H1 (cell line): ENCODE results near the gene CLDN6. TPM values are rescaled to one million over a fixed set of nuclear protein-coding genes. Genes with fewer than 3 reads are reported as not detected.
A peak's percentile ranks its signal among the peaks of the same experiment; 100 is the strongest.

Experiments used
- CTCF ChIA-PET: fragments of 300-600 bp; sonication (Branson Sonifier 250); formaldehyde crosslinking; loops from one replicate; lab custom pipeline; 2021; ENCODE audit not compliant: partially characterized antibody; lab: Charles Lee
- POLR2A ChIA-PET: fragments of 300-600 bp; sonication (Branson Sonifier 250); formaldehyde crosslinking; loops from one replicate; lab custom pipeline; 2021; ENCODE audit warnings: inconsistent platforms; ENCODE audit not compliant: partially characterized antibody; lab: Charles Lee
- DNase-seq, 2 experiments: peaks; one replicate each; pipeline versions ENCODE4 v3.0.0 to v3.0.0-alpha.2; 2010 to 2022; ENCODE audit warnings: low spot score in 2 of 2, low read depth in 1 of 2, mixed read lengths in 1 of 2
- FAIRE-seq: peaks from 2 replicates; lab custom pipeline; 2011; peaks lifted over from hg19 to GRCh38; lab: Jason Lieb, UNC
- H2AFZ ChIP-seq: 2 replicates; pipeline ENCODE4 v1.8.1; 2012; ENCODE audit warnings: low read length, inconsistent platforms
- H2AK5ac ChIP-seq: 2 replicates; pipeline ENCODE4 v1.6.1; 2013; ENCODE audit warnings: low read depth, low read length
- H2BK120ac ChIP-seq: replicated peaks from 2 replicates; pipeline ENCODE3; 2013; ENCODE audit warnings: low read depth, low read length, inconsistent platforms
- H2BK12ac ChIP-seq: 2 replicates; pipeline ENCODE4 v1.6.1; 2013; ENCODE audit warnings: low read depth, low read length
- H2BK15ac ChIP-seq: 2 replicates; pipeline ENCODE4 v1.6.1; 2013; ENCODE audit warnings: low read length
- H2BK20ac ChIP-seq: 2 replicates; pipeline ENCODE4 v1.6.1; 2013; ENCODE audit warnings: low read length
- H2BK5ac ChIP-seq: 2 replicates; pipeline ENCODE4 v1.6.1; 2013; ENCODE audit warnings: low read depth, low read length
- H3K14ac ChIP-seq: 2 replicates; pipeline ENCODE4 v1.6.1; 2013; ENCODE audit warnings: inconsistent platforms; ENCODE audit not compliant: insufficient read length
- H3K18ac ChIP-seq: 2 replicates; pipeline ENCODE4 v1.6.1; 2013; ENCODE audit warnings: low read length; ENCODE audit errors: extremely low read depth
- H3K23ac ChIP-seq: 2 replicates; pipeline ENCODE4 v1.6.1; 2013; ENCODE audit warnings: inconsistent platforms; ENCODE audit not compliant: insufficient read length
- H3K23me2 ChIP-seq: 2 replicates; pipeline ENCODE4 v1.6.1; 2013; ENCODE audit warnings: low read depth, low read length
- H3K27ac ChIP-seq: 2 replicates; pipeline ENCODE4 v1.6.1; 2011; ENCODE audit warnings: low read depth, low read length, inconsistent platforms
- H3K27me3 ChIP-seq, 4 experiments: replicated peaks in 1 of 4; 1 replicate in 1 of 4; 2 replicates in 3 of 4; pipeline versions ENCODE4 v1.6.1 to v1.8.1; 2011 to 2013; ENCODE audit warnings: low read length in 3 of 4, mild to moderate bottlenecking in 3 of 4, inconsistent platforms in 2 of 4, mixed read lengths in 2 of 4, moderate library complexity in 1 of 4; ENCODE audit not compliant: control insufficient read depth in 3 of 4, insufficient read depth in 3 of 4; ENCODE audit errors: extremely low read depth in 1 of 4
- H3K36me3 ChIP-seq, 4 experiments: 2 replicates each; pipeline versions ENCODE4 v1.6.1 to v1.8.1; 2011 to 2013; ENCODE audit warnings: mild to moderate bottlenecking in 4 of 4, low read length in 3 of 4, moderate library complexity in 2 of 4, control low read depth in 1 of 4, inconsistent platforms in 1 of 4; ENCODE audit not compliant: insufficient read depth in 4 of 4, control insufficient read depth in 2 of 4
- H3K4ac ChIP-seq: replicated peaks from 2 replicates; pipeline ENCODE3; 2013; ENCODE audit warnings: low read length, low read depth, mixed read lengths, inconsistent platforms; ENCODE audit not compliant: insufficient read length
- H3K4me1 ChIP-seq, 4 experiments: replicated peaks in 1 of 4; 1 replicate in 1 of 4; 2 replicates in 3 of 4; pipeline versions ENCODE4 v1.6.1 to v1.8.1; 2011 to 2013; ENCODE audit warnings: low read length in 3 of 4, inconsistent platforms in 2 of 4, mixed read lengths in 1 of 4; ENCODE audit not compliant: insufficient read depth in 4 of 4, control insufficient read depth in 3 of 4
- H3K4me2 ChIP-seq, 2 experiments: 2 replicates each; pipeline versions ENCODE4 v1.6.1 to v1.8.1; 2011 to 2013; ENCODE audit warnings: low read depth in 2 of 2, low read length in 2 of 2, control low read depth in 1 of 2, inconsistent platforms in 1 of 2, mild to moderate bottlenecking in 1 of 2; ENCODE audit not compliant: insufficient read depth in 1 of 2
- H3K4me3 ChIP-seq, 4 experiments: fragments of 200-600, 300-600 bp in 1 of 4; sonication (generic), shearing (Covaris generic), sonication (Bioruptor Twin) in 1 of 4; 2 replicates each; pipeline versions ENCODE4 v1.5.1 to v1.8.1; 2011 to 2016; ENCODE audit warnings: low read length in 4 of 4, low read depth in 3 of 4, control low read depth in 2 of 4, inconsistent platforms in 2 of 4, mild to moderate bottlenecking in 2 of 4, mixed read lengths in 1 of 4, moderate library complexity in 1 of 4; ENCODE audit not compliant: insufficient read depth in 2 of 4; ENCODE audit errors: extremely low read depth in 1 of 4
- H3K56ac ChIP-seq: replicated peaks from 2 replicates; pipeline ENCODE3; 2013; ENCODE audit warnings: low read depth, mild to moderate bottlenecking, mixed read lengths, low read length, inconsistent platforms; ENCODE audit not compliant: insufficient read length
- H3K79me1 ChIP-seq: 2 replicates; pipeline ENCODE4 v1.6.1; 2013; ENCODE audit warnings: low read depth, low read length, control low read depth
- H3K79me2 ChIP-seq, 2 experiments: 2 replicates each; pipeline versions ENCODE4 v1.6.1 to v1.8.1; 2012 to 2013; ENCODE audit warnings: low read length in 2 of 2, mild to moderate bottlenecking in 2 of 2, inconsistent platforms in 1 of 2; ENCODE audit not compliant: insufficient read depth in 2 of 2, control insufficient read depth in 1 of 2
- H3K9ac ChIP-seq, 4 experiments: replicated peaks in 1 of 4; 1 replicate in 1 of 4; 2 replicates in 3 of 4; pipeline versions ENCODE4 v1.6.1 to v1.8.1; 2011 to 2013; ENCODE audit warnings: low read depth in 3 of 4, low read length in 3 of 4, control low read depth in 2 of 4, mild to moderate bottlenecking in 2 of 4, moderate library complexity in 2 of 4, inconsistent platforms in 1 of 4; ENCODE audit errors: extremely low read depth in 1 of 4
- H3K9me3 ChIP-seq, 2 experiments: 2 replicates each; pipeline versions ENCODE4 v1.6.1 to v1.8.1; 2012 to 2013; ENCODE audit warnings: mild to moderate bottlenecking in 2 of 2, moderate library complexity in 2 of 2, control low read depth in 1 of 2, inconsistent platforms in 1 of 2, low read depth in 1 of 2, low read length in 1 of 2, mixed read lengths in 1 of 2; ENCODE audit not compliant: insufficient read depth in 2 of 2
- H4K20me1 ChIP-seq, 2 experiments: replicated peaks in 1 of 2; 2 replicates each; pipeline versions ENCODE3 to v1.8.1; 2011 to 2013; ENCODE audit warnings: inconsistent platforms in 2 of 2, low read length in 2 of 2, mild to moderate bottlenecking in 1 of 2; ENCODE audit not compliant: insufficient read depth in 2 of 2, control insufficient read depth in 1 of 2
- H4K5ac ChIP-seq: 2 replicates; pipeline ENCODE4 v1.6.1; 2013; ENCODE audit warnings: low read length, low read depth, mixed read lengths, inconsistent platforms; ENCODE audit not compliant: insufficient read length
- H4K8ac ChIP-seq: 2 replicates; pipeline ENCODE4 v1.8.0; 2013; ENCODE audit warnings: mild to moderate bottlenecking, moderate library complexity, low read length, inconsistent platforms; ENCODE audit not compliant: insufficient read depth; ENCODE audit errors: extremely low read depth
- H4K91ac ChIP-seq: replicated peaks from 2 replicates; pipeline ENCODE3; 2013; ENCODE audit warnings: low read length, mixed read lengths, inconsistent platforms; ENCODE audit not compliant: insufficient read length
- CEBPB ChIP-seq: IDR thresholded peaks from 2 replicates; pipeline ENCODE4 v1.6.1; 2012; ENCODE audit warnings: low read depth, low read length
- CTBP2 ChIP-seq: IDR thresholded peaks from 2 replicates; pipeline ENCODE4 v1.7.0; 2011; ENCODE audit warnings: borderline replicate concordance, mild to moderate bottlenecking, moderate library complexity, mixed read lengths, low read length; ENCODE audit not compliant: insufficient read depth, insufficient read length
- GABPA ChIP-seq: IDR thresholded peaks from 2 replicates; pipeline ENCODE4 v1.6.1; 2011; ENCODE audit warnings: mild to moderate bottlenecking, low read length, moderate library complexity, borderline replicate concordance; ENCODE audit not compliant: insufficient read depth
- RAD21 ChIP-seq, 2 experiments: IDR thresholded peaks in 1 of 2; conservative IDR thresholded peaks in 1 of 2; 2 replicates each; pipeline ENCODE4 v1.6.1; 2011; ENCODE audit warnings: low read depth in 2 of 2, low read length in 2 of 2, improper control_type of control experiment in 1 of 2, inconsistent platforms in 1 of 2, mild to moderate bottlenecking in 1 of 2, moderate library complexity in 1 of 2
- RNF2 ChIP-seq: fragments of 200-900, 300-1000 bp; sonication (generic); IDR thresholded peaks from 2 replicates; pipeline ENCODE4 v1.7.1; 2016; ENCODE audit warnings: borderline replicate concordance, low read depth, mild to moderate bottlenecking, antibody characterized with exemption, low read length; ENCODE audit not compliant: poor library complexity, severe bottlenecking; ENCODE audit errors: missing control alignments
- SIN3A ChIP-seq, 2 experiments: IDR thresholded peaks in 1 of 2; conservative IDR thresholded peaks in 1 of 2; 2 replicates each; pipeline ENCODE4 v1.6.1; 2011 to 2012; ENCODE audit warnings: low read length in 2 of 2, improper control_type of control experiment in 1 of 2, low read depth in 1 of 2, mild to moderate bottlenecking in 1 of 2
- SP1 ChIP-seq: IDR thresholded peaks from 2 replicates; pipeline ENCODE4 v1.6.1; 2011; ENCODE audit warnings: low read depth, low read length
- SP2 ChIP-seq: IDR thresholded peaks from 2 replicates; pipeline ENCODE4 v1.6.1; 2012; ENCODE audit warnings: mild to moderate bottlenecking, low read length, inconsistent platforms
- SRF ChIP-seq: IDR thresholded peaks from 2 replicates; pipeline ENCODE4 v1.6.1; 2011; ENCODE audit warnings: mild to moderate bottlenecking, low read depth, low read length, moderate library complexity
- TAF7 ChIP-seq: optimal IDR thresholded peaks from 2 replicates; pipeline ENCODE3; 2011; ENCODE audit warnings: low read depth, mild to moderate bottlenecking, inconsistent platforms, low read length, moderate library complexity, borderline replicate concordance
- whole genome bisulfite sequencing, 2 experiments: shearing (Covaris generic) in 1 of 2; methylation state at CpG; one replicate each; pipeline versions ENCODE4 v1.1.6 to v1.1.7; 2013 to 2015; ENCODE audit warnings: low lambda C conversion rate in 2 of 2, mixed read lengths in 2 of 2, inconsistent platforms in 1 of 2, low coverage in 1 of 2, missing lambda C conversion rate in 1 of 2; ENCODE audit not compliant: insufficient replicate concordance in 2 of 2, insufficient coverage in 1 of 2, insufficient read length in 1 of 2; ENCODE audit errors: extremely low coverage in 1 of 2, missing lambda C conversion rate in 1 of 2; 5-methylcytosine and 5-hydroxymethylcytosine counted together
- polyA plus RNA-seq, 7 experiments: library from polyadenylated mRNA; depleted of rRNA in 3 of 7; stranded (reverse) in 5 of 7; unstranded in 2 of 7; fragments of >200 nt in 5 of 7; fragments of 200-250 nt in 2 of 7; gene quantifications; 1 replicate in 5 of 7; 2 replicates in 1 of 7; 4 replicates in 1 of 7; pipeline versions ENCODE4 v1.2.1 to v1.2.3, GENCODE V29; 2011 to 2013; ENCODE audit warnings: missing spikeins in 2 of 7, mixed read lengths in 2 of 7
- total RNA-seq: library from RNA; stranded (reverse); fragmentation: NEBNext Ultra II Directional; extraction: Animal tissue kit (Norgen Biotek cat#: 25700); gene quantifications from 2 replicates; pipeline ENCODE4 v1.2.1, GENCODE V29; 2021

CLDN6 gene
- total and polyA plus RNA-seq, 2 of the 8 experiments (the other 6 are each of a cell fraction or from before 2014, with no cell fraction given), result 747 to 1,115 TPM

DNA sequence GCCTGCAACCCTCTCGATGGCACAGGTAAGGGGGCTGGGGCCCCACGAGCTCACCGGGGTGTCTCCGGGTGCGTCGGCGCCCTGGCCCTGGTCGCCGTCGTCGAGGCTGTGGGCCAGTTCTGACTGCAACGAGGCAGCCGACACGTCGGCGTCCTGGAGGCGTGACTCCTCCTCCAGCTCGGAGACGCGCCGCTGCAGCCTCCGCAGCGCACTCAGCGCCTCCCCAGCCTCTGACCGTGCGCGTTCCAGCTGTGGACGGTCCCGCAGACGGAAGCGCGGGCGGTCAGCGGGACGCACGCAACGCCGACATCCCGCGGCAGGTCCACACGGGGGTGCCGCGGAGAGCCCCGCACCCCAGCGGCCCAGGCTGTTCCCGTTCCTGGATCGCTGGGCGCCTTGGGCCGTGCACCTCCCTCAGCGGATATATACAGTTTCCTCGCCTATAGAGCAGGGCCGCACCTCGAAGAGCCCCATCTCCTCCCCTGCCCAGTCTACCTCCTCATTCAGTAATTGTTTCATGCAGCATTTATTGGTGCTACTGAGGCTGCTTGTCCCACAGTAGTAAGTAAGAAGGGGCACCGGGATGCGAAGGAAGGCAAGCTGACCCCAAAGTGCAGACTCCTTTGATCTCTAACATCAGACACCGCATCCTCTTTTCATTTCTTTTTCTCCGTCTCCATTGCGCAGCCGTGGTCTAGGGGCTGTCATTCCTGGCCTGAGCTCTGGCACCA, 11.7 kb upstream of the CLDN6 start:
- H3K79me1 ChIP-seq, result no peaks in the 10 kb centered on the region
- WGBS, 2 experiments, result 87% methylated on average over 58 of the region's 59 CpGs; no CpG with 5 or more reads in 1 of the 2 experiments
- peak overlapping the region; percentile 52 for H4K91ac ChIP-seq
- H4K8ac ChIP-seq, result no peak overlapping the region; the same call in 1 of the 2 replicates
- peaks cover 0 to 8% (median 6%) of the 10 kb centered on the region in 4 experiments; a peak in 5 of 7 replicates for H3K4me1 ChIP-seq
- no peak overlapping the region for H4K5ac ChIP-seq
- H3K79me2 ChIP-seq, result no peaks in the 10 kb centered on the region
- no peaks in the 10 kb centered on the region for H3K27me3 ChIP-seq
- H3K18ac ChIP-seq, result no peak overlapping the region
- H4K20me1 ChIP-seq, result peaks cover 8 to 33% of the 10 kb centered on the region in 2 experiments
- H3K9ac ChIP-seq, result no peak overlapping the region
- H3K23me2 ChIP-seq, result no peaks in the 10 kb centered on the region
- H2BK12ac ChIP-seq, result no peak overlapping the region
- ChIA-PET POLR2A (interaction anchor here (0.7 to 35.7 kb wide), 8 partner anchors 1 to 68 kb away, joined by 3 to 1808 read pairs (median 147); partner anchors contain the start of genes BICDL2, CLDN6, CLDN9 and HCFC1R1), CTCF (interaction anchor here (0.6 to 23.8 kb wide), 16 partner anchors 11 to 84 kb away, joined by 3 to 639 read pairs (median 10); partner anchors contain the start of genes CLDN6, CLDN9, HCFC1R1 and THOC6)
- H3K14ac ChIP-seq, result no peak overlapping the region
- no peak overlapping the region for H2BK5ac ChIP-seq
- no peak overlapping the region for H2BK15ac ChIP-seq
- no peak overlapping the region for H2AK5ac ChIP-seq
- no peak overlapping the region for H3K56ac ChIP-seq
- H3K4ac ChIP-seq, result no peak overlapping the region
- no peak overlapping the region for H2AFZ ChIP-seq
- no peak overlapping the region for H3K4me3 ChIP-seq
- H3K9me3 ChIP-seq, result no peaks in the 10 kb centered on the region
- no peak overlapping the region for H3K4me2 ChIP-seq
- H3K36me3 ChIP-seq, result peaks cover 0 to 21% (median 9%) of the 10 kb centered on the region in 4 experiments; a peak in 7 of 8 replicates
- DNase-seq (peak in 1 of 2 experiments; percentile 41), FAIRE-seq (no peak)
- no peak overlapping the region for H3K23ac ChIP-seq
- H3K27ac ChIP-seq, result no peak overlapping the region
- 0 out of 2 replicates have a peak overlapping the region, but pooled peaks have one; percentile 48 for H2BK20ac ChIP-seq
- H2BK120ac ChIP-seq, result no peak overlapping the region
- no peak for TF ChIP-seq CEBPB
- TF ChIP-seq SP1, result no peak
- TF ChIP-seq SIN3A (conservative IDR thresholded peaks at IDR 0.05 in 1 of 2, IDR thresholded peaks at IDR 0.05 in 1 of 2; ENCODE audit: low read depth in 1 of 2, low read length in 2 of 2), result no peak
- no peak for TF ChIP-seq CTBP2
- no peak for TF ChIP-seq SRF
- no peak for TF ChIP-seq TAF7
- no peak for TF ChIP-seq RAD21 (IDR thresholded peaks at IDR 0.05 in 1 of 2, conservative IDR thresholded peaks at IDR 0.05 in 1 of 2; ENCODE audit: low read depth in 2 of 2, low read length in 2 of 2)
- no peak for TF ChIP-seq SP2
- TF ChIP-seq GABPA, result no peak
- TF ChIP-seq RNF2, result no peak
